HepG2 (cell line): ENCODE measurements around the gene SRC. TPM values are rescaled to one million over a fixed set of nuclear protein-coding genes. Genes with fewer than 3 reads are reported as not detected.

ENCODE experiments used
- AGO2 ChIP-seq: fragments of 200-400 bp; formaldehyde crosslinking; optimal IDR thresholded peaks from 2 replicates; pipeline ENCODE3; 2017; ENCODE audit warnings: mild to moderate bottlenecking, low read depth, low read length, moderate library complexity
- ATF7-NPFF ChIP-seq: sonication (generic); formaldehyde crosslinking; IDR thresholded peaks from 2 replicates; pipeline ENCODE4 v1.8.1; 2023; ENCODE audit warnings: mild to moderate bottlenecking, low read depth, missing genetic modification reagents, moderate library complexity
- BORCS8-MEF2B ChIP-seq: sonication (generic); formaldehyde crosslinking; IDR thresholded peaks from 2 replicates; pipeline ENCODE4 v1.8.0; 2022; ENCODE audit warnings: mild to moderate bottlenecking, missing genetic modification reagents
- CBFB ChIP-seq: sonication (generic); formaldehyde crosslinking; IDR thresholded peaks from 2 replicates; pipeline ENCODE4 v1.4.0; 2020; ENCODE audit warnings: missing genetic modification reagents
- CREB1 ChIP-seq, 2 experiments: fragments of 450-650 bp in 1 of 2; IDR thresholded peaks; 2 replicates each; pipeline ENCODE4 v1.6.1; 2016 to 2017; ENCODE audit warnings: control low read depth in 1 of 2, mild to moderate bottlenecking in 1 of 2, missing compliant biosample characterization in 1 of 2, missing genetic modification characterization in 1 of 2
- FLYWCH1 ChIP-seq: sonication (generic); formaldehyde crosslinking; IDR thresholded peaks from 2 replicates; pipeline ENCODE4 v1.8.1; 2023; ENCODE audit warnings: mild to moderate bottlenecking, missing genetic modification reagents
- GATAD2A ChIP-seq: IDR thresholded peaks from 2 replicates; pipeline ENCODE4 v1.6.1; 2016
- GTF3A ChIP-seq: sonication (generic); formaldehyde crosslinking; conservative IDR thresholded peaks from 2 replicates; pipeline ENCODE4 v1.4.0; 2020; ENCODE audit warnings: mild to moderate bottlenecking, missing genetic modification reagents
- HINFP ChIP-seq: sonication (generic); formaldehyde crosslinking; IDR thresholded peaks from 2 replicates; pipeline ENCODE4 v1.4.0; 2020; ENCODE audit warnings: low read depth, mild to moderate bottlenecking, missing genetic modification reagents
- IKZF5 ChIP-seq: IDR thresholded peaks from 2 replicates; pipeline ENCODE4 v1.6.1; 2018; ENCODE audit warnings: missing genetic modification reagents, mild to moderate bottlenecking, missing compliant biosample characterization
- KLF6 ChIP-seq: IDR thresholded peaks from 2 replicates; pipeline ENCODE4 v1.8.0; 2016; ENCODE audit warnings: missing biosample characterization, missing genetic modification reagents
- NFYB ChIP-seq: sonication (generic); formaldehyde crosslinking; IDR thresholded peaks from 2 replicates; pipeline ENCODE4 v1.4.0; 2020; ENCODE audit warnings: missing genetic modification reagents
- PHF8 ChIP-seq: sonication (generic); formaldehyde crosslinking; IDR thresholded peaks from 2 replicates; pipeline ENCODE4 v1.5.0; 2020; ENCODE audit warnings: missing genetic modification reagents
- ZKSCAN5 ChIP-seq: sonication (generic); formaldehyde crosslinking; IDR thresholded peaks from 2 replicates; pipeline ENCODE4 v1.5.1; 2020; ENCODE audit warnings: mild to moderate bottlenecking, missing genetic modification reagents
- ZMAT5 ChIP-seq: sonication (generic); formaldehyde crosslinking; IDR thresholded peaks from 2 replicates; pipeline ENCODE4 v1.5.0; 2020; ENCODE audit warnings: mild to moderate bottlenecking, low read depth, missing genetic modification reagents, borderline replicate concordance
- ZNF253 ChIP-seq: sonication (generic); formaldehyde crosslinking; IDR thresholded peaks from 2 replicates; pipeline ENCODE4 v1.8.0; 2022; ENCODE audit warnings: mild to moderate bottlenecking, missing genetic modification reagents, borderline replicate concordance
- ZNF280D ChIP-seq: sonication (generic); formaldehyde crosslinking; IDR thresholded peaks from 2 replicates; pipeline ENCODE4 v1.5.1; 2020; ENCODE audit warnings: mild to moderate bottlenecking, missing genetic modification reagents
- ZNF569 ChIP-seq: sonication (generic); formaldehyde crosslinking; IDR thresholded peaks from 2 replicates; pipeline ENCODE4 v1.5.0; 2020; ENCODE audit warnings: mild to moderate bottlenecking, missing genetic modification reagents, moderate library complexity, borderline replicate concordance
- ZNF598 ChIP-seq: sonication (generic); formaldehyde crosslinking; IDR thresholded peaks from 2 replicates; pipeline ENCODE4 v1.5.1; 2020; ENCODE audit warnings: mild to moderate bottlenecking, missing genetic modification reagents, borderline replicate concordance
- ZNF652 ChIP-seq: IDR thresholded peaks from 2 replicates; pipeline ENCODE4 v1.6.1; 2016; ENCODE audit warnings: low read depth, borderline replicate concordance
- ZNF777 ChIP-seq: sonication (generic); formaldehyde crosslinking; IDR thresholded peaks from 2 replicates; pipeline ENCODE4 v1.4.0; 2020; ENCODE audit warnings: missing genetic modification reagents
- ZSCAN12 ChIP-seq: sonication (generic); formaldehyde crosslinking; IDR thresholded peaks from 2 replicates; pipeline ENCODE4 v1.9.0; 2021; ENCODE audit warnings: mild to moderate bottlenecking, missing genetic modification reagents
- polyA plus RNA-seq, 8 experiments: library from polyadenylated mRNA; depleted of rRNA in 3 of 8; stranded (reverse) in 7 of 8; unstranded in 1 of 8; fragments of >200 nt; fragmentation: Illumina TruSeq in 4 of 8; extraction: Trizol in 4 of 8; gene quantifications; 2 replicates each; pipeline versions ENCODE4 v1.2.1 to v1.2.3, GENCODE V29; 2011 to 2016; ENCODE audit warnings: low read depth in 4 of 8, missing spikeins in 1 of 8, mixed read lengths in 1 of 8; ENCODE audit not compliant: insufficient read depth in 1 of 8
- total RNA-seq, 5 experiments: library from RNA; depleted of rRNA; stranded (reverse); fragments of >200 nt; fragmentation: Illumina TruSeq; extraction: Trizol; gene quantifications; 2 replicates each; pipeline ENCODE4 v1.2.3, GENCODE V29; 2016; ENCODE audit warnings: low read depth in 1 of 5

SRC gene
- total and polyA plus RNA-seq, 2 of the 13 experiments (the other 11 are each of a cell fraction or from before 2014, with no cell fraction given): 54.7 to 192 TPM

- TF ChIP-seq ZNF280D (peak; percentile 75; the same call in 1 of the 2 replicates), BORCS8-MEF2B (CRISPR knock-in tag) (peak; percentile 93), ATF7-NPFF (CRISPR knock-in tag) (peak; percentile 50; the same call in 1 of the 2 replicates), ZNF253 (CRISPR knock-in tag) (0 out of 2 replicates have a peak, but pooled peaks have one; percentile 24), ZNF652 (CRISPR knock-in tag) (no peak; the same call in 1 of the 2 replicates), CBFB (CRISPR knock-in tag) (peak; percentile 94), PHF8 (CRISPR knock-in tag) (peak; percentile 75), KLF6 (CRISPR knock-in tag) (peak; percentile 2; the same call in 1 of the 2 replicates), NFYB (no peak), CREB1 (IDR thresholded peaks at IDR 0.05) (no peak), CREB1 (CRISPR knock-in tag; IDR thresholded peaks at IDR 0.05) (no peak), IKZF5 (CRISPR knock-in tag) (peak; percentile 71; the same call in 1 of the 2 replicates), ZKSCAN5 (0 out of 2 replicates have a peak, but pooled peaks have one; percentile 20), FLYWCH1 (CRISPR knock-in tag) (no peak), ZSCAN12 (CRISPR knock-in tag) (no peak), GATAD2A (peak; percentile 83), ZNF598 (peak; percentile 99), AGO2 (no peak), GTF3A (no peak), ZMAT5 (CRISPR knock-in tag) (no peak), HINFP (CRISPR knock-in tag) (peak; percentile 76; the same call in 1 of the 2 replicates), ZNF777 (CRISPR knock-in tag) (no peak), ZNF569 (CRISPR knock-in tag) (0 out of 2 replicates have a peak, but pooled peaks have one; percentile 28)
Measured at GRCh38 chr20:37344506-37345338, 1.2 kb upstream of the SRC start (continued).
